Activated T-helper 9 cell treated with anti-CD3 and anti-CD28 coated beads, Interleukin-2, amount 50 U/mL, for 16 hours (primary cell): Measurements from ENCODE around the gene EVA1C.

Experiments
- DNase-seq: peaks from one replicate; pipeline ENCODE4 v3.0.0-alpha.2; 2020; ENCODE audit warnings: low read depth

EVA1C gene

GRCh38 chr21:32562426-32562825, 149.9 kb downstream of the EVA1C start:
- no peak for DNase-seq

GRCh38 chr21:32562915-32563314, 150.4 kb downstream of the EVA1C start:
- no peak for DNase-seq
